ENCODE results near the gene HOOK1.

Gene HOOK1

DNA sequence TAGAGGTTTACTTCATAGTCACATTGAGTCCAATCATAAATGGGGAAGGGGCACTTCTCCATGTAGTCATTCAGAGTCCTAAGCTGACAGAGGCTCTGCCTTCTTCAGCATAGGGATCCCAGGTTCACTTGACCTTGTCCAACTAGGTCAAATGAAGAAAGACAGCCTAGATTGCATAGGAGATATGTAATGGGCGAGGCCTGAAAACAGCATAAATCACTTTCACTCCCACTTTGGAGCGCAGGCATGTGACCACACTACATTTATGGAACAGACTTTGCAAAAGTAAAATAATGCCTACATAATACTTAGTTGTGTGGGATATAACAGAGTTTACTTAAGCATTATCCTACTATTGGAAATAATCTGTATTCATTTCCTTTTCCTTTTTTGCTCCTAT, 51.7 kb downstream of the HOOK1 start:
- no peak overlapping the region for H3K4me3 ChIP-seq (ENCODE audit: low read depth, low read length)
- TF ChIP-seq, protein P1, sequence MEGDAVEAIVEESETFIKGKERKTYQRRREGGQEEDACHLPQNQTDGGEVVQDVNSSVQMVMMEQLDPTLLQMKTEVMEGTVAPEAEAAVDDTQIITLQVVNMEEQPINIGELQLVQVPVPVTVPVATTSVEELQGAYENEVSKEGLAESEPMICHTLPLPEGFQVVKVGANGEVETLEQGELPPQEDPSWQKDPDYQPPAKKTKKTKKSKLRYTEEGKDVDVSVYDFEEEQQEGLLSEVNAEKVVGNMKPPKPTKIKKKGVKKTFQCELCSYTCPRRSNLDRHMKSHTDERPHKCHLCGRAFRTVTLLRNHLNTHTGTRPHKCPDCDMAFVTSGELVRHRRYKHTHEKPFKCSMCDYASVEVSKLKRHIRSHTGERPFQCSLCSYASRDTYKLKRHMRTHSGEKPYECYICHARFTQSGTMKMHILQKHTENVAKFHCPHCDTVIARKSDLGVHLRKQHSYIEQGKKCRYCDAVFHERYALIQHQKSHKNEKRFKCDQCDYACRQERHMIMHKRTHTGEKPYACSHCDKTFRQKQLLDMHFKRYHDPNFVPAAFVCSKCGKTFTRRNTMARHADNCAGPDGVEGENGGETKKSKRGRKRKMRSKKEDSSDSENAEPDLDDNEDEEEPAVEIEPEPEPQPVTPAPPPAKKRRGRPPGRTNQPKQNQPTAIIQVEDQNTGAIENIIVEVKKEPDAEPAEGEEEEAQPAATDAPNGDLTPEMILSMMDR (IDR thresholded peaks at IDR 0.05; ENCODE audit: insufficient read depth, low read depth, low read length, missing control alignments) = no peak
- no peak for DNase-seq (ENCODE audit: low read depth)

DNA sequence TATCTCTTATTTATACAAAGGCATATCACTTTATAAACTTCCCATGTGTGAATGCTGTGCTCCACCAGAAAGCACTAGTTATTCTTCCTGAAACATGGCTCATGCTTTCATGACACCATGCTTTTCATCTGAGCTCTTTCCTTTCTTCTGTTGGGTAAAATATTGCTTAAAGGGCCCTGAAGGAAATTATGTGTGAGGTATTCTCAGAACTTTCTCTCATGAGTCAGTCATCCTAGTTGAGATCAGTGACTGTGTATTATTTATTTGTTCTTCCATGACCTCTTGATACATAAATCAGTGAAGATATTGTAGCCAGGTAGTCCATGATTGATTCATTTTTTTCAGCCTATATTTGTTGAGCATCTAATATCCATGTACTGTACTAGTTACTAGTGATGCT, 57.0 kb downstream of the HOOK1 start:
- H3K4me3 ChIP-seq (ENCODE audit: low read depth, low read length) = no peak overlapping the region
- DNase-seq (ENCODE audit: low read depth) = no peak
- TF ChIP-seq, protein P1 (IDR thresholded peaks at IDR 0.05; ENCODE audit: insufficient read depth, low read depth, low read length, missing control alignments) = no peak

DNA sequence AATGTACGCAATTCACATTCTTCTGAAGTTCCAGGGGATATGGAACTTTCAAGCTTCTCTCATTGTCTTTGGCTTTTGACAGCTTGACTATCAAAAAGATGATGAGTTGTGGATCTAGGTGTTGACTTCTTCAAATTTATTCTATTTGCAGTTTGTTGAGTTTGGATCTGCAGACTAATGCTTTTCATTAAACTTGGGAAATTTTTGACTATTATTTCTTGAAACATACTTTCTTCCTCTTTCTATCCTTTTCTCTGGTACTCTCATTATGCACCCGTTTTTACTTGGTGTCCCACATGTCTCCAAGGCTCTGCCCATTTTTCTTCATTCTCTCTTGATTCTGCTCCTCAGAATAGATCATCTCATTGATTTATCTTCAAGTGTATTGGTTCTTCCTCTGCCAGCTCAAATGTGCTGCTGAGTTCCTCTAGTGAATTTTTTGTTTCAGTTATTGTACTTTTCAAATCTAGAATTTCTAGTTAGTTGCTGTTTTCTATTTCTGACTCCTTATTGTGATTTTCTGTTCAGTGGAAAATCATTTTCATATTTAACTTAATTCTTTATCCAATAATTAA, 62.4 kb downstream of the HOOK1 start:
- TF ChIP-seq, protein P1 (IDR thresholded peaks at IDR 0.05; ENCODE audit: insufficient read depth, low read depth, low read length, missing control alignments) = no peak
- DNase-seq (ENCODE audit: low read depth) = no peak
- H3K4me3 ChIP-seq (ENCODE audit: low read depth, low read length) = no peak overlapping the region

DNA sequence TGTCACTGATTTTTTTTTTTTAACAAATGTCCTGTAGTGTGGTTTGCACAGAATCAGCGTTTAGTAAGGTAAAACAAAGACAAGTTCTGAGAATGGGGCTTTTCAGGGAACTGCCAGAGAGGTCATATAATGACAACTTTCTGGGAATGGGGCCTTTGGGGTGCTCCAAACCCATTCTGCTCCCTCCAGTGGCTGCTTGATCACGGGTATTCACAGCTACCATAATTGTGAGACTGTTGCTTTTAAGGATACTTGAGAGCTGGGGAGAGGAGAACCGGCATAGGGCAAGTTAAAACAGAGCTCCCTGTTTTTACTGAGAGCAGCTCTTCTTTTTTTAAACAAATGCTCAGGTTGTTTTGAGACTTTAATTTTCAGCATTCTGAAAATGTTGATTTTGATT, 63.6 kb downstream of the HOOK1 start:
- H3K4me3 ChIP-seq (ENCODE audit: low read depth, low read length) = no peak overlapping the region
- no peak for DNase-seq (ENCODE audit: low read depth)

DNA sequence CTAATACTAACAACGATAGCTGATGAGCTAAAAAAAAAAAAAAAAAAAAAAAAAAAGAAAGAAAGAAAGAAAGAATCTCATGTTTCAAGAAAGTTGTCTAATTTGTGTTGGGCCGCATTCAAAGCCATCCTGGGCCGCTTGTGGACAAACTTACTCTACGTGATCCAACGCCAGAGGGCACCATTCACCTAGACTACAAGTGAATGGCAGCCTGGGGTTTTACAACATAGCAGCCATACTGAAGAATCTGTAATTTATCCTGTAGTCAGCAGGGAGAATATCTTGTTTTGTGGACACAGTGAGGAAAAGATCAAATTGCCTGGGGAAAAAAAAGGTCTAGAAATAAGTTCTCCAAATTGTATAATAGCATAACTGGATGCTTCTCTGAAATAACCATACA, 64.8 kb downstream of the HOOK1 start:
- no peak overlapping the region for H3K4me3 ChIP-seq (ENCODE audit: low read depth, low read length)
- TF ChIP-seq, protein P1 (IDR thresholded peaks at IDR 0.05; ENCODE audit: insufficient read depth, low read depth, low read length, missing control alignments) = peak; percentile 44
- DNase-seq (ENCODE audit: low read depth) = peak; percentile 76

More for the DNA sequence above, 63.6 kb downstream of the HOOK1 start:
- TF ChIP-seq, protein P1 (IDR thresholded peaks at IDR 0.05; ENCODE audit: insufficient read depth, low read depth, low read length, missing control alignments) = no peak

DNA sequence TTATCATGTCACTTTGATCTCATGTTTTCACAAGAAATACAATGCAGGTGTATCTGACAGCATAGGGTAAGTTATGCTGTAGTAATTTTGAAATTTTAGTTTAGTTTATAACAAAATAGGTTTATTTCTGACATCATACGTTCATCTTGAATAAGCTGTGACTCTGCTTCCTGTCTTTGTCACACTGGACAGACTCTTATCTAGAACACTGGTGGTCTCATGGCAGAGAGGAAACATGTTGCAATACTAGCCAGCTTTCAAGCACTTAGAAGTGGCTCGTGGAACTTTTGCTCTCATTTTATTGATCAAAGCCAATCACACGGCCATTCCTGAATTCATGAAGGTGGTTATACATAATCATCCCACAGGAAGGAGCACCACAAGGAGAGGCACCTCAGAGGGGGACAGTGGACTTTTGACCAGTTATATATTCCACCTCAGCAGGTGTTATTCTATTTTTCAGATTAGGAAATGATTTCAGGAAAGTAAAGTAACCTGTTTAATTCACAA, 65.3 kb downstream of the HOOK1 start:
- H3K4me3 ChIP-seq (ENCODE audit: low read depth, low read length) = no peak overlapping the region
- DNase-seq (ENCODE audit: low read depth) = no peak
- TF ChIP-seq, protein P1 (IDR thresholded peaks at IDR 0.05; ENCODE audit: insufficient read depth, low read depth, low read length, missing control alignments) = no peak

DNA sequence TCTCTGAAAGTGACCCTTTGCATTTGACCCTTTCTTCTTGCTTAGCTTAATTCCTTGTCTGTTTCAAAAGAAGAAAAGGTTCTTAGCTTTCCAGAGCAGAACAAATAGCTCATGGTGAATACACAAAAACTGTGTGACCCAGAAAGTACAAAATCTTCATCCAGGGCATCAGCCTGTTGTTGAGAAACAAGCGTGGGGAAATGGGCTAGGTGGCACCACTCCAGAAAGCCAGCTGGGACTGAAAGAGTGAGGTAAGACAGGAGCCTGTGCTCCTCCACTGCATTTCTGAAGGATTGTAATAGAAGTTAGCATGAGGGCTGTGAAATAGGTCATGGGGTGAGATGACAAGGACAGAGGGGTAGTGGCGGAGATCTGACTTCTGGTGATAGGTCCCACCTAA, 66.0 kb downstream of the HOOK1 start:
- DNase-seq (ENCODE audit: low read depth) = no peak
- TF ChIP-seq, protein P1 (IDR thresholded peaks at IDR 0.05; ENCODE audit: insufficient read depth, low read depth, low read length, missing control alignments) = no peak
- H3K4me3 ChIP-seq (ENCODE audit: low read depth, low read length) = no peak overlapping the region

All from GM12865 (cell line).